Activated gamma-delta T cell treated with Interleukin-2 at 50 U/mL for 16 hours (primary cell): Measurements from ENCODE around the gene ABCC8.

Source experiments
- DNase-seq: peaks from one replicate; pipeline ENCODE4 v3.0.0-alpha.2; 2020

ABCC8 gene

GRCh38 chr11:17401316-17401715 lies 75.3 kb downstream of the ABCC8 start:
- DNase-seq, result no peak

- no peak for DNase-seq
Observed at GRCh38 chr11:17400048-17400775, 76.4 kb downstream of the ABCC8 start.

- no peak for DNase-seq
Observed at GRCh38 chr11:17399236-17399635, 77.4 kb downstream of the ABCC8 start.

GRCh38 chr11:17397311-17398002 lies 79.2 kb downstream of the ABCC8 start:
- no peak for DNase-seq

- no peak for DNase-seq
Observed at GRCh38 chr11:17396598-17397310, 79.9 kb downstream of the ABCC8 start.

GRCh38 chr11:17395978-17396377 lies 80.7 kb downstream of the ABCC8 start:
- DNase-seq, result no peak

- no peak for DNase-seq
Observed at GRCh38 chr11:17395554-17395961, 81.1 kb downstream of the ABCC8 start.

- DNase-seq, result no peak
Observed at GRCh38 chr11:17394743-17395390, 81.8 kb downstream of the ABCC8 start.

GRCh38 chr11:17393472-17393871 lies 83.2 kb downstream of the ABCC8 start:
- no peak for DNase-seq

GRCh38 chr11:17392872-17393271 lies 83.8 kb downstream of the ABCC8 start:
- no peak for DNase-seq

GRCh38 chr11:17391493-17392355 lies 84.9 kb downstream of the ABCC8 start:
- DNase-seq, result no peak

- no peak for DNase-seq
Observed at GRCh38 chr11:17389957-17390649, 86.5 kb downstream of the ABCC8 start.

GRCh38 chr11:17389211-17389956 lies 87.3 kb downstream of the ABCC8 start:
- DNase-seq, result peak; percentile 83

- peak; percentile 12 for DNase-seq
Observed at GRCh38 chr11:17388609-17389210, 87.9 kb downstream of the ABCC8 start, which contains the start of gene KCNJ11. KCNJ11 (minus strand) TSS chr11:17388659; CDS start chr11:17388091, 568 bp downstream.

GRCh38 chr11:17387811-17388210 lies 88.8 kb downstream of the ABCC8 start:
- no peak for DNase-seq

- DNase-seq, result no peak
Observed at GRCh38 chr11:17387254-17387653, 89.4 kb downstream of the ABCC8 start.

GRCh38 chr11:17386331-17387084 lies 90.1 kb downstream of the ABCC8 start:
- peak; percentile 19 for DNase-seq

GRCh38 chr11:17385926-17386325 lies 90.7 kb downstream of the ABCC8 start:
- no peak for DNase-seq

GRCh38 chr11:17385492-17385891 lies 91.2 kb downstream of the ABCC8 start:
- DNase-seq, result no peak
